GM19328 (cell line): ENCODE data around the gene HPSE2.

ENCODE experiments used
- ATAC-seq: cut with Tn5 transposase; IDR thresholded peaks from one replicate; pipeline ENCODE4 v1.9.1; 2021; ENCODE audit warnings: mild to moderate bottlenecking, moderate library complexity; ENCODE audit not compliant: unreplicated experiment

The HPSE2 gene

GRCh38 chr10:98855403-98856189, 380.1 kb downstream of the HPSE2 start:
- no peak for ATAC-seq

- no peak for ATAC-seq
Observed at GRCh38 chr10:98852686-98853085, 383.0 kb downstream of the HPSE2 start.

- ATAC-seq, result no peak
Observed at GRCh38 chr10:98848361-98848760, 387.3 kb downstream of the HPSE2 start.

GRCh38 chr10:98846787-98847186, 388.9 kb downstream of the HPSE2 start:
- ATAC-seq, result no peak

- no peak for ATAC-seq
Observed at GRCh38 chr10:98833542-98833941, 402.1 kb downstream of the HPSE2 start.

- ATAC-seq, result no peak
Observed at GRCh38 chr10:98832738-98833137, 402.9 kb downstream of the HPSE2 start.

- no peak for ATAC-seq
Observed at GRCh38 chr10:98832196-98832595, 403.5 kb downstream of the HPSE2 start.

GRCh38 chr10:98831391-98831790, 404.3 kb downstream of the HPSE2 start:
- no peak for ATAC-seq

- ATAC-seq, result no peak
Observed at GRCh38 chr10:98825741-98826140, 409.9 kb downstream of the HPSE2 start.

GRCh38 chr10:98817396-98817795, 418.3 kb downstream of the HPSE2 start:
- ATAC-seq, result no peak

- no peak for ATAC-seq
Observed at GRCh38 chr10:98815039-98815885, 420.4 kb downstream of the HPSE2 start.

- no peak for ATAC-seq
Observed at GRCh38 chr10:98814470-98814869, 421.2 kb downstream of the HPSE2 start.

GRCh38 chr10:98808282-98808892, 427.3 kb downstream of the HPSE2 start:
- ATAC-seq, result no peak

- no peak for ATAC-seq
Observed at GRCh38 chr10:98800263-98800662, 435.4 kb downstream of the HPSE2 start.

- no peak for ATAC-seq
Observed at GRCh38 chr10:98795467-98795866, 440.2 kb downstream of the HPSE2 start.

- ATAC-seq, result no peak
Observed at GRCh38 chr10:98790817-98791216, 444.8 kb downstream of the HPSE2 start.

- ATAC-seq, result no peak
Observed at GRCh38 chr10:98778277-98778759, 457.3 kb downstream of the HPSE2 start.

- no peak for ATAC-seq
Observed at GRCh38 chr10:98758463-98758862, 477.2 kb downstream of the HPSE2 start.

- no peak for ATAC-seq
Observed at GRCh38 chr10:98748298-98748697, 487.4 kb downstream of the HPSE2 start.

GRCh38 chr10:98745645-98746044, 490.0 kb downstream of the HPSE2 start:
- ATAC-seq, result no peak

- no peak for ATAC-seq
Observed at GRCh38 chr10:98720551-98720950, 515.1 kb downstream of the HPSE2 start.
